HCT116 (cell line): ENCODE data around the gene LMBRD2. TPM values are rescaled to one million over a fixed set of nuclear protein-coding genes. Genes with fewer than 3 reads are reported as not detected.

Experiments used
- ATAC-seq: fragments of 200-7000 bp; cut with Tn5 transposase; 2 replicates; pipeline ENCODE4 v1.9.1; 2020; ENCODE audit warnings: mild to moderate bottlenecking, moderate library complexity
- BruUV-seq: library from RNA; stranded (reverse); fragments of 400-500 nt; replicated peaks from 2 replicates; lab custom pipeline; 2021; lab: Mats Ljungman, UMichigan
- CTCF ChIA-PET: fragments of 300-600 bp; sonication (Branson Sonifier 250); formaldehyde crosslinking; loops from one replicate; lab custom pipeline; 2021; ENCODE audit warnings: antibody characterized with exemption; lab: Charles Lee
- POLR2A ChIA-PET: fragments of 300-600, 350-600 bp; sonication (Branson Sonifier 250); formaldehyde crosslinking; loops from one replicate; lab custom pipeline; 2021; ENCODE audit warnings: antibody characterized with exemption; lab: Charles Lee
- RAD21 ChIA-PET, 2 experiments: fragments of 300-600 bp; sonication (Branson Sonifier 250); formaldehyde crosslinking; loops; one replicate each; lab custom pipeline; 2023; ENCODE audit warnings: low total read pairs in 2 of 2; ENCODE audit not compliant: uncharacterized antibody in 2 of 2, unreplicated experiment in 2 of 2, low non-redundant PET in 1 of 2; lab: Charles Lee
- DNase-seq: peaks from one replicate; pipeline ENCODE4 v3.0.0-alpha.2; 2010; ENCODE audit warnings: low read depth, low spot score
- H2AFZ ChIP-seq: fragments of 200-600 bp; shearing (Covaris generic), sonication (generic); 2 replicates; pipeline ENCODE4 v1.6.1; 2017; ENCODE audit warnings: low read depth, mixed run types, mixed read lengths, antibody characterized with exemption, low read length; ENCODE audit not compliant: poor library complexity, severe bottlenecking
- H3K27ac ChIP-seq: 2 replicates; pipeline ENCODE4 v1.5.1; 2012; ENCODE audit warnings: low read depth, low read length
- H3K27me3 ChIP-seq: fragments of 200-600 bp; sonication (generic); 2 replicates; pipeline ENCODE4 v1.6.1; 2016; ENCODE audit warnings: mixed run types, low read length, mixed read lengths; ENCODE audit not compliant: insufficient read depth
- H3K36me3 ChIP-seq, 2 experiments: fragments of 200-500 bp in 1 of 2; fragments of 200-600 bp in 1 of 2; sonication (Bioruptor generic) in 1 of 2; sonication (generic) in 1 of 2; 2 replicates each; pipeline versions ENCODE4 v1.5.1 to v1.6.1; 2014 to 2016; ENCODE audit warnings: low read length in 2 of 2, inconsistent platforms in 1 of 2, mixed read lengths in 1 of 2, mixed run types in 1 of 2; ENCODE audit not compliant: insufficient read depth in 2 of 2, control insufficient read depth in 1 of 2
- H3K4me1 ChIP-seq, 2 experiments: fragments of 200-600 bp in 1 of 2; sonication (generic) in 1 of 2; 2 replicates each; pipeline versions ENCODE4 v1.5.1 to v1.6.1; 2012 to 2017; ENCODE audit warnings: low read length in 2 of 2, inconsistent platforms in 1 of 2, mild to moderate bottlenecking in 1 of 2, mixed read lengths in 1 of 2, mixed run types in 1 of 2, moderate library complexity in 1 of 2; ENCODE audit not compliant: insufficient read depth in 2 of 2, control insufficient read depth in 1 of 2
- H3K4me2 ChIP-seq: fragments of 200-600 bp; sonication (generic); 2 replicates; pipeline ENCODE4 v1.6.1; 2017; ENCODE audit warnings: mixed run types, low read length, mixed read lengths
- H3K4me3 ChIP-seq, 2 experiments: fragments of 200-600 bp in 1 of 2; sonication (generic) in 1 of 2; replicated peaks in 1 of 2; 2 replicates each; pipeline ENCODE4 v1.5.1; 2011 to 2016; ENCODE audit warnings: low read length in 2 of 2, control low read depth in 1 of 2, low read depth in 1 of 2, mild to moderate bottlenecking in 1 of 2, mixed read lengths in 1 of 2, mixed run types in 1 of 2
- H3K79me2 ChIP-seq: fragments of 200-600 bp; sonication (generic); 2 replicates; pipeline ENCODE4 v1.6.1; 2017; ENCODE audit warnings: mild to moderate bottlenecking, mixed run types, low read length, moderate library complexity, mixed read lengths; ENCODE audit not compliant: insufficient read depth
- H3K9ac ChIP-seq: fragments of 200-600 bp; sonication (generic); 2 replicates; pipeline ENCODE4 v1.6.1; 2016; ENCODE audit warnings: low read length, mixed read lengths
- H3K9me2 ChIP-seq: fragments of 200-600 bp; sonication (generic), shearing (Covaris generic); 2 replicates; pipeline ENCODE4 v1.6.1; 2017; ENCODE audit warnings: mixed run types, mild to moderate bottlenecking, moderate library complexity; ENCODE audit not compliant: insufficient read depth
- H3K9me3 ChIP-seq, 2 experiments: fragments of 200-500 bp in 1 of 2; fragments of 200-600 bp in 1 of 2; sonication (Bioruptor generic) in 1 of 2; sonication (generic) in 1 of 2; 2 replicates each; pipeline ENCODE4 v1.6.1; 2014 to 2017; ENCODE audit warnings: low read length in 2 of 2, mixed read lengths in 2 of 2, inconsistent platforms in 1 of 2, low read depth in 1 of 2, mild to moderate bottlenecking in 1 of 2, mixed run types in 1 of 2, moderate library complexity in 1 of 2; ENCODE audit not compliant: control insufficient read depth in 1 of 2, insufficient read depth in 1 of 2
- H4K20me1 ChIP-seq: fragments of 200-600 bp; sonication (generic), shearing (Covaris generic); 2 replicates; pipeline ENCODE4 v1.6.1; 2017; ENCODE audit warnings: mixed run types, mild to moderate bottlenecking, moderate library complexity; ENCODE audit not compliant: insufficient read depth
- ATF3 ChIP-seq: IDR thresholded peaks from 2 replicates; pipeline ENCODE4 v1.6.1; 2012
- CBX3 ChIP-seq: IDR thresholded peaks from 2 replicates; pipeline ENCODE4 v1.6.1; 2012; ENCODE audit warnings: low read depth
- CEBPB ChIP-seq: IDR thresholded peaks from 2 replicates; pipeline ENCODE4 v1.6.1; 2012; ENCODE audit warnings: low read depth
- CTCF ChIP-seq, 3 experiments: fragments of 200-600 bp in 1 of 3; sonication (generic) in 1 of 3; IDR thresholded peaks in 2 of 3; conservative IDR thresholded peaks in 1 of 3; 2 replicates each; pipeline ENCODE4 v1.5.1; 2012 to 2017; ENCODE audit warnings: low read depth in 2 of 3, low read length in 2 of 3, antibody characterized with exemption in 1 of 3, borderline replicate concordance in 1 of 3, control low read depth in 1 of 3, mild to moderate bottlenecking in 1 of 3, mixed read lengths in 1 of 3, mixed run types in 1 of 3, moderate library complexity in 1 of 3; ENCODE audit not compliant: insufficient read depth in 1 of 3
- EGR1 ChIP-seq: IDR thresholded peaks from 2 replicates; pipeline ENCODE4 v1.6.1; 2012; ENCODE audit warnings: low read depth
- ELF1 ChIP-seq: IDR thresholded peaks from 2 replicates; pipeline ENCODE4 v1.6.1; 2012; ENCODE audit warnings: low read depth, borderline replicate concordance
- EZH2 ChIP-seq: fragments of 200-600 bp; sonication (generic); IDR thresholded peaks from 2 replicates; pipeline ENCODE4 v1.6.1; 2017; ENCODE audit warnings: antibody characterized with exemption, mixed run types
- EZH2phosphoT487 ChIP-seq: fragments of 200-600 bp; IDR thresholded peaks from 2 replicates; pipeline ENCODE4 v1.6.1; 2018; ENCODE audit warnings: antibody characterized with exemption, borderline replicate concordance
- JUND ChIP-seq: IDR thresholded peaks from 2 replicates; pipeline ENCODE4 v1.6.1; 2012
- POLR2A ChIP-seq: IDR thresholded peaks from 2 replicates; pipeline ENCODE4 v1.7.0; 2011; ENCODE audit warnings: borderline replicate concordance; ENCODE audit not compliant: insufficient read depth, insufficient read length; ENCODE audit errors: extremely low read depth
- POLR2AphosphoS5 ChIP-seq: IDR thresholded peaks from 2 replicates; pipeline ENCODE4 v1.6.1; 2011; ENCODE audit warnings: mild to moderate bottlenecking, low read depth, low read length, moderate library complexity
- REST ChIP-seq: IDR thresholded peaks from 2 replicates; pipeline ENCODE4 v1.6.1; 2012; ENCODE audit warnings: low read depth
- SIN3A ChIP-seq: IDR thresholded peaks from 2 replicates; pipeline ENCODE4 v1.6.1; 2012; ENCODE audit warnings: low read depth
- SP1 ChIP-seq: IDR thresholded peaks from 2 replicates; pipeline ENCODE4 v1.6.1; 2012; ENCODE audit warnings: low read depth
- SRF ChIP-seq: IDR thresholded peaks from 2 replicates; pipeline ENCODE4 v1.6.1; 2012; ENCODE audit warnings: low read depth
- TCF7L2 ChIP-seq: IDR thresholded peaks from 2 replicates; pipeline ENCODE4 v1.7.0; 2011; ENCODE audit warnings: borderline replicate concordance, inconsistent platforms; ENCODE audit not compliant: insufficient read depth, insufficient read length; ENCODE audit errors: extremely low read depth
- YY1 ChIP-seq: IDR thresholded peaks from 2 replicates; pipeline ENCODE4 v1.6.1; 2011; ENCODE audit warnings: low read length, low read depth, moderate library complexity, mild to moderate bottlenecking; ENCODE audit not compliant: insufficient replicate concordance; ENCODE audit errors: extremely low read depth
- ZBTB33 ChIP-seq: IDR thresholded peaks from 2 replicates; pipeline ENCODE4 v1.6.1; 2011; ENCODE audit warnings: mild to moderate bottlenecking, low read length, moderate library complexity; ENCODE audit not compliant: insufficient replicate concordance; ENCODE audit errors: extremely low read depth
- ZFX ChIP-seq: fragments of 450-650 bp; IDR thresholded peaks from 2 replicates; pipeline ENCODE4 v1.6.1; 2017
- ZNF274 ChIP-seq: fragments of 200-500 bp; sonication (Bioruptor generic); IDR thresholded peaks from 2 replicates; pipeline ENCODE4 v1.6.1; 2014; ENCODE audit warnings: mild to moderate bottlenecking, low read depth, low read length, inconsistent platforms
- intact Hi-C: fragments of 100-400 bp; cut with micrococcal nuclease; formaldehyde crosslinking; loops from 2 replicates; pipeline ENCODE4 v1.10.0; 2022
- total RNA-seq: library from RNA; stranded (reverse); gene quantifications from one replicate; pipeline ENCODE4 v1.2.1, GENCODE V29; 2021; ENCODE audit not compliant: unreplicated experiment

Gene LMBRD2
- total RNA-seq, 1 experiment from 2014 or later, result 1.1 TPM

GRCh38 chr5:36147681-36148080 lies 4.0 kb downstream of the LMBRD2 start:
- ChIA-PET POLR2A (no interaction called here), RAD21 (no interaction called here), CTCF (no interaction called here)
- Histone ChIP-seq H3K4me3 (no peak overlapping the region), H3K4me1 (peaks cover 4 to 8% of the 10 kb centered on the region in 2 experiments; a peak in 3 of 4 replicates), H3K27ac (no peak overlapping the region), H3K27me3 (no peaks in the 10 kb centered on the region), H3K9me3 (no peaks in the 10 kb centered on the region), H2AFZ (no peak overlapping the region), H3K79me2 (peaks cover 8% of the 10 kb centered on the region), H4K20me1 (no peaks in the 10 kb centered on the region), H3K4me2 (no peak overlapping the region), H3K9me2 (no peaks in the 10 kb centered on the region), H3K36me3 (no peaks in the 10 kb centered on the region), H3K9ac (no peak overlapping the region)
- no peak for TF ChIP-seq ZNF274
- no peak for TF ChIP-seq CTCF (IDR thresholded peaks at IDR 0.05 in 2 of 3, conservative IDR thresholded peaks at IDR 0.05 in 1 of 3; ENCODE audit: borderline replicate concordance in 1 of 3, insufficient read depth in 1 of 3, low read depth in 2 of 3, low read length in 2 of 3)
- TF ChIP-seq POLR2AphosphoS5, result no peak
- TF ChIP-seq YY1, result no peak
- TF ChIP-seq SIN3A, result no peak
- TF ChIP-seq POLR2A, result no peak
- TF ChIP-seq EZH2, result no peak
- TF ChIP-seq EGR1, result no peak
- TF ChIP-seq ZFX, result no peak
- TF ChIP-seq EZH2phosphoT487, result no peak
- TF ChIP-seq ATF3, result no peak
- TF ChIP-seq CEBPB, result no peak
- TF ChIP-seq SRF, result no peak
- no peak for TF ChIP-seq SP1
- no peak for TF ChIP-seq CBX3
- TF ChIP-seq REST, result no peak
- no peak for TF ChIP-seq JUND
- TF ChIP-seq ZBTB33, result no peak
- no peak for TF ChIP-seq TCF7L2
- TF ChIP-seq ELF1, result no peak
- intact Hi-C loops, result no loop called here
- DNase-seq (no peak), ATAC-seq (no peak)
- no TSS peak for BruUV-seq
